ENCODE data around the gene ZNF256.

The ZNF256 gene

GRCh38 chr19:57947419-57948134 is at the start of gene ZNF256:
ZNF256 (minus strand) TSS chr19:57947706; CDS start chr19:57947474, 232 bp downstream.
- DNase-seq (ENCODE audit: low spot score): peak; percentile 98

- DNase-seq (ENCODE audit: low spot score): no peak
These were observed 45.3 kb upstream of the ZNF256 start for GRCh38 chr19:57992841-57993240.

GRCh38 chr19:57978586-57979289 is 31.2 kb upstream of the ZNF256 start:
- no peak for DNase-seq (ENCODE audit: low spot score)

GRCh38 chr19:57974434-57974833 is 26.9 kb upstream of the ZNF256 start, which contains the start of gene C19orf18:
C19orf18 (minus strand) TSS chr19:57974534; CDS start chr19:57974432, 102 bp downstream.
- no peak for DNase-seq (ENCODE audit: low spot score)

GRCh38 chr19:57964761-57965160 is 17.3 kb upstream of the ZNF256 start:
- DNase-seq (ENCODE audit: low spot score): no peak

GRCh38 chr19:57961785-57962184 is 14.3 kb upstream of the ZNF256 start:
- no peak for DNase-seq (ENCODE audit: low spot score)

GRCh38 chr19:57954996-57955395 is 7.5 kb upstream of the ZNF256 start:
- DNase-seq (ENCODE audit: low spot score): no peak

- no peak for DNase-seq (ENCODE audit: low spot score)
These were observed 2.2 kb upstream of the ZNF256 start for GRCh38 chr19:57949702-57950101.

- DNase-seq (ENCODE audit: low spot score): no peak
These were observed 1.8 kb upstream of the ZNF256 start for GRCh38 chr19:57949296-57949695.

- DNase-seq (ENCODE audit: low spot score): peak; percentile 7
These were observed 453 bp downstream of the ZNF256 start for GRCh38 chr19:57947088-57947418.

GRCh38 chr19:57946316-57946715 is 1.2 kb downstream of the ZNF256 start:
- no peak for DNase-seq (ENCODE audit: low spot score)

GRCh38 chr19:57941593-57941992 is 5.9 kb downstream of the ZNF256 start:
- no peak for DNase-seq (ENCODE audit: low spot score)

- DNase-seq (ENCODE audit: low spot score): no peak
These were observed 11.8 kb downstream of the ZNF256 start for GRCh38 chr19:57935731-57936130.

- peak; percentile 70 for DNase-seq (ENCODE audit: low spot score)
These were observed 12.5 kb downstream of the ZNF256 start, which contains the start of gene ZNF418 for GRCh38 chr19:57934820-57935665. ZNF418 (minus strand) TSS chr19:57935402; CDS start chr19:57933822, 1,580 bp downstream.

GRCh38 chr19:57927587-57927986 is 19.9 kb downstream of the ZNF256 start:
- no peak for DNase-seq (ENCODE audit: low spot score)

GRCh38 chr19:57916168-57916995 is 31.1 kb downstream of the ZNF256 start, which contains the start of gene ZNF417:
ZNF417 (minus strand) TSS chr19:57916592; CDS start chr19:57916411, 181 bp downstream.
- peak; percentile 91 for DNase-seq (ENCODE audit: low spot score)

- DNase-seq (ENCODE audit: low spot score): no peak
These were observed 33.0 kb downstream of the ZNF256 start for GRCh38 chr19:57914531-57914930.

- no peak for DNase-seq (ENCODE audit: low spot score)
These were observed 40.1 kb downstream of the ZNF256 start for GRCh38 chr19:57907394-57907793.

- no peak for DNase-seq (ENCODE audit: low spot score)
These were observed 42.2 kb downstream of the ZNF256 start for GRCh38 chr19:57905258-57905657.

GRCh38 chr19:57903618-57904184 is 43.8 kb downstream of the ZNF256 start:
- DNase-seq (ENCODE audit: low spot score): no peak

GRCh38 chr19:57900311-57900710 is 47.2 kb downstream of the ZNF256 start:
- DNase-seq (ENCODE audit: low spot score): no peak
